B cell (primary cell): ENCODE measurements around the gene COX5B. TPM values are rescaled to one million over a fixed set of nuclear protein-coding genes. Genes with fewer than 3 reads are reported as not detected.

Experiments used
- ATAC-seq: fragments of 200-7000 bp; cut with Tn5 transposase; one replicate; pipeline ENCODE4 v1.10.0; 2021; ENCODE audit warnings: low read depth, mild to moderate bottlenecking, moderate number of reproducible peaks, moderate library complexity
- CTCF ChIA-PET: fragments of 350-600 bp; sonication (Branson Sonifier 250); formaldehyde crosslinking; loops from one replicate; lab custom pipeline; 2021; ENCODE audit warnings: antibody characterized with exemption, inconsistent platforms; lab: Charles Lee
- POLR2A ChIA-PET: fragments of 350-600 bp; sonication (Branson Sonifier 250); formaldehyde crosslinking; loops from one replicate; lab custom pipeline; 2021; ENCODE audit warnings: antibody characterized with exemption; lab: Charles Lee
- DNase-seq: peaks from one replicate; pipeline ENCODE4 v3.0.0; 2013
- H2AFZ ChIP-seq: 2 replicates; pipeline ENCODE4 v1.6.1; 2012; ENCODE audit warnings: mild to moderate bottlenecking, low read depth, low read length; ENCODE audit not compliant: insufficient read depth, poor library complexity, severe bottlenecking
- H3K27ac ChIP-seq, 2 donors: 1 replicate in 1 of 2; 2 replicates in 1 of 2; pipeline ENCODE4 v1.5.1; 2012 to 2013; ENCODE audit warnings: low read length in 2 of 2, mild to moderate bottlenecking in 2 of 2, moderate library complexity in 1 of 2
- H3K27me3 ChIP-seq, 4 experiments: fragments of 200-600 bp in 1 of 4; sonication (generic) in 1 of 4; replicated peaks in 1 of 4; 1 replicate in 2 of 4; 2 replicates in 2 of 4; pipeline versions ENCODE4 v1.6.1 to v1.7.0; 2013 to 2016; ENCODE audit warnings: low read length in 3 of 4, mild to moderate bottlenecking in 2 of 4, mixed read lengths in 1 of 4, moderate library complexity in 1 of 4; ENCODE audit not compliant: insufficient read depth in 4 of 4, control insufficient read depth in 3 of 4; ENCODE audit errors: control extremely low read depth in 1 of 4
- H3K36me3 ChIP-seq, 2 experiments: replicated peaks in 1 of 2; 1 replicate in 1 of 2; 2 replicates in 1 of 2; pipeline versions ENCODE4 v1.6.1 to v1.7.1; 2013; ENCODE audit warnings: low read length in 1 of 2; ENCODE audit not compliant: insufficient read depth in 2 of 2, control insufficient read depth in 1 of 2; ENCODE audit errors: control extremely low read depth in 1 of 2, extremely low read depth in 1 of 2
- H3K4me1 ChIP-seq, 2 donors: fragments of 200-600 bp in 1 of 2; sonication (generic) in 1 of 2; 1 replicate in 1 of 2; 2 replicates in 1 of 2; pipeline versions ENCODE4 v1.5.1 to v1.6.1; 2013 to 2017; ENCODE audit warnings: low read length in 2 of 2; ENCODE audit not compliant: control insufficient read depth in 2 of 2, insufficient read depth in 2 of 2
- H3K4me2 ChIP-seq: replicated peaks from 2 replicates; pipeline ENCODE3; 2012; ENCODE audit warnings: mild to moderate bottlenecking, low read depth, low read length; ENCODE audit not compliant: poor library complexity, severe bottlenecking
- H3K4me3 ChIP-seq, 5 experiments: fragments of 200-600 bp in 1 of 5; sonication (generic) in 1 of 5; 1 replicate in 3 of 5; 2 replicates in 2 of 5; pipeline versions ENCODE4 v1.5.1 to v1.7.0; 2011 to 2016; ENCODE audit warnings: low read length in 4 of 5, mild to moderate bottlenecking in 4 of 5, low read depth in 2 of 5, control low read depth in 1 of 5, moderate library complexity in 1 of 5; ENCODE audit not compliant: insufficient read depth in 1 of 5; ENCODE audit errors: control extremely low read depth in 1 of 5, extremely low read depth in 1 of 5
- H3K79me2 ChIP-seq: fragments of 200-600 bp; sonication (generic); one replicate; pipeline ENCODE4 v1.6.0; 2016; ENCODE audit warnings: low read length; ENCODE audit not compliant: control insufficient read depth, insufficient read depth
- H3K9ac ChIP-seq: fragments of 200-600 bp; sonication (generic); 2 replicates; pipeline ENCODE4 v1.6.1; 2017; ENCODE audit warnings: mild to moderate bottlenecking, low read length, moderate library complexity
- H3K9me3 ChIP-seq, 3 donors: one replicate each; pipeline versions ENCODE4 v1.6.1 to v1.7.1; 2013; ENCODE audit warnings: low read length in 2 of 3; ENCODE audit not compliant: control insufficient read depth in 2 of 3, insufficient read depth in 1 of 3; ENCODE audit errors: control extremely low read depth in 1 of 3
- H4K20me1 ChIP-seq: 2 replicates; pipeline ENCODE4 v1.6.0; 2012; ENCODE audit warnings: mild to moderate bottlenecking, low read length; ENCODE audit not compliant: insufficient read depth, control insufficient read depth, poor library complexity, severe bottlenecking
- H3K27ac Mint-ChIP-seq: one replicate; pipeline ENCODE4 v1.8.0; 2021; ENCODE audit warnings: mixed read lengths
- H3K27me3 Mint-ChIP-seq: one replicate; pipeline ENCODE4 v1.8.0; 2021; ENCODE audit warnings: mixed read lengths
- H3K4me1 Mint-ChIP-seq: one replicate; pipeline ENCODE4 v1.8.0; 2021; ENCODE audit warnings: mixed read lengths
- H3K4me3 Mint-ChIP-seq: one replicate; pipeline ENCODE4 v1.8.0; 2021; ENCODE audit warnings: mixed read lengths
- H3K9me3 Mint-ChIP-seq: one replicate; pipeline ENCODE4 v1.8.0; 2022; ENCODE audit warnings: mixed read lengths; ENCODE audit not compliant: insufficient read depth
- EZH2 ChIP-seq: IDR thresholded peaks from 2 replicates; pipeline ENCODE4 v1.6.1; 2012; ENCODE audit warnings: borderline replicate concordance, low read depth, mild to moderate bottlenecking, moderate library complexity, low read length; ENCODE audit not compliant: insufficient read depth, poor library complexity, severe bottlenecking
- WGBS: methylation state at CpG from one replicate; pipeline ENCODE4 v1.1.5; 2013; ENCODE audit warnings: missing lambda C conversion rate; ENCODE audit not compliant: insufficient coverage; 5-methylcytosine and 5-hydroxymethylcytosine counted together
- intact Hi-C: fragments of 100-400 bp; cut with micrococcal nuclease; formaldehyde crosslinking; loops from one replicate; pipeline ENCODE4 v1.10.0; 2022
- polyA plus RNA-seq: library from polyadenylated mRNA; depleted of rRNA; stranded (reverse); fragments of >200 nt; gene quantifications from 2 replicates; pipeline ENCODE4 v1.2.3, GENCODE V29; 2012
- total RNA-seq, 2 donors: library from RNA; stranded (reverse); fragments of 120-200 nt in 1 of 2; gene quantifications; 1 replicate in 1 of 2; 2 replicates in 1 of 2; pipeline versions ENCODE4 v1.2.3 to v1.2.4, GENCODE V29; 2013 to 2022
- TF ChIP-seq, protein P1 (sequence below): fragments of 200-600 bp; IDR thresholded peaks from one replicate; pipeline ENCODE4 v1.8.0; 2022; ENCODE audit warnings: antibody characterized with exemption, mild to moderate bottlenecking

The COX5B gene
- total and polyA plus RNA-seq, 2 donors (not counting 1 experiment from before 2014, with no cell fraction given): 111 to 164 TPM

DNA sequence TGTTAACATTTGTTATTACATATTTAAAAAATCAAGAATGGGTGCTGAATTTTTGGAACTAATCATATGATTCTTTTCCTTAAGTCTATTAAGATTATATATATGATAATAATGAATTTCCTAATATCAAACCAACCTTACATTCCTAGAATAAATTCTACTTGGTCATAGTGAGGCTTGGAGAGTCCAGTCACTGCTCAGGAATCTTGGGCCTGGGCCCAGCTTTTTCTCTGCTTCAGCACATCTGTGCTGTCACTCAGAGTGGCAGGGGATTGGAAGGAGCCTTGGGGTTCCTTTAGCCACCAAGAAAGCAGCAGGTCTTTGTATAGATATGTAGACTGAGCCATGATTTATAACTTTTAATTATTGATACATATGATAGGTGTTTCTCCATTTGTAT, 47.6 kb downstream of the COX5B start:
- TF ChIP-seq EZH2: no peak
- TF ChIP-seq, protein P1, sequence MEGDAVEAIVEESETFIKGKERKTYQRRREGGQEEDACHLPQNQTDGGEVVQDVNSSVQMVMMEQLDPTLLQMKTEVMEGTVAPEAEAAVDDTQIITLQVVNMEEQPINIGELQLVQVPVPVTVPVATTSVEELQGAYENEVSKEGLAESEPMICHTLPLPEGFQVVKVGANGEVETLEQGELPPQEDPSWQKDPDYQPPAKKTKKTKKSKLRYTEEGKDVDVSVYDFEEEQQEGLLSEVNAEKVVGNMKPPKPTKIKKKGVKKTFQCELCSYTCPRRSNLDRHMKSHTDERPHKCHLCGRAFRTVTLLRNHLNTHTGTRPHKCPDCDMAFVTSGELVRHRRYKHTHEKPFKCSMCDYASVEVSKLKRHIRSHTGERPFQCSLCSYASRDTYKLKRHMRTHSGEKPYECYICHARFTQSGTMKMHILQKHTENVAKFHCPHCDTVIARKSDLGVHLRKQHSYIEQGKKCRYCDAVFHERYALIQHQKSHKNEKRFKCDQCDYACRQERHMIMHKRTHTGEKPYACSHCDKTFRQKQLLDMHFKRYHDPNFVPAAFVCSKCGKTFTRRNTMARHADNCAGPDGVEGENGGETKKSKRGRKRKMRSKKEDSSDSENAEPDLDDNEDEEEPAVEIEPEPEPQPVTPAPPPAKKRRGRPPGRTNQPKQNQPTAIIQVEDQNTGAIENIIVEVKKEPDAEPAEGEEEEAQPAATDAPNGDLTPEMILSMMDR: no peak
- Histone ChIP-seq H3K4me1 (peaks cover 0 to 3% of the 10 kb centered on the region in 2 donors), H3K9ac (no peak overlapping the region), H4K20me1 (no peaks in the 10 kb centered on the region), H3K27me3 (no peaks in the 10 kb centered on the region), H3K9me3 (no peaks in the 10 kb centered on the region), H3K36me3 (no peaks in the 10 kb centered on the region), H3K27ac (no peak overlapping the region), H3K79me2 (no peaks in the 10 kb centered on the region), H2AFZ (no peak overlapping the region), H3K4me2 (no peak overlapping the region), H3K4me3 (no peak overlapping the region)
- peaks cover 8% of the 10 kb centered on the region for H3K4me1 Mint-ChIP-seq
- DNase-seq: no peak
- H3K4me3 Mint-ChIP-seq: no peak overlapping the region
- POLR2A ChIA-PET: no interaction called here
- no peaks in the 10 kb centered on the region for H3K27me3 Mint-ChIP-seq
- CTCF ChIA-PET: no interaction called here
- intact Hi-C loops: no loop called here
- no peaks in the 10 kb centered on the region for H3K9me3 Mint-ChIP-seq
- H3K27ac Mint-ChIP-seq: no peak overlapping the region
- no peak for ATAC-seq

DNA sequence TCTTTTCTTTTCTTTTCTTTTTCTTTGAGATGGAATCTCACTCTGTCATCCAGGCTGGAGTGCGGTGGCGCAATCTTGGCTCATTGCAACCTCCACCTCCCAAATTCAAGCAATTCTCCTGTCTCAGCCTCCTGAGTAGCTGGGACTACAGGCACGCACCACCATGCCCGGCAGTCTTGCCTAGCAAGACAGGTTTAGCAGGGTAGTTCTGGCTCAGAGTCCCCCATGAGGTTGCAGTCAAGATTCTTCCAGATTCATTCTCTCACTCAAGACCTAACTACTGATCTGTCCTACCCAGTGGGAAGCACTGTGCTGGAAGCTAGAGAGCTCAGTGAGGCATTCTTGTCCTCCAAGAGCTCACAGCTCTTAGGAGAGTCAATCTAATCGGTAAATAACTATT, 49.9 kb downstream of the COX5B start:
- 100% methylated on average over 4 of the region's 5 CpGs for WGBS
- Mint-ChIP-seq H3K4me3 (no peak overlapping the region), H3K27me3 (no peaks in the 10 kb centered on the region), H3K4me1 (peaks cover 8% of the 10 kb centered on the region), H3K27ac (no peak overlapping the region), H3K9me3 (no peaks in the 10 kb centered on the region)
- Histone ChIP-seq H3K27ac (no peak overlapping the region), H3K79me2 (no peaks in the 10 kb centered on the region), H3K36me3 (no peaks in the 10 kb centered on the region), H4K20me1 (no peaks in the 10 kb centered on the region), H2AFZ (no peak overlapping the region), H3K4me2 (no peak overlapping the region), H3K9me3 (no peaks in the 10 kb centered on the region), H3K27me3 (no peaks in the 10 kb centered on the region), H3K4me3 (no peak overlapping the region), H3K4me1 (peaks cover 0 to 3% of the 10 kb centered on the region in 2 donors), H3K9ac (no peak overlapping the region)
- ChIA-PET POLR2A (no interaction called here), CTCF (interaction anchor here (0.8 to 7.1 kb wide), 8 partner anchors 9 to 105 kb away, joined by 3 to 164 read pairs (median 4); partner anchors contain the start of genes ACTR1B, ANKRD36B, C2orf92 and COX5B)
- TF ChIP-seq EZH2: no peak
- TF ChIP-seq, protein P1: no peak
- ATAC-seq (no peak), DNase-seq (no peak)
- intact Hi-C loops: no loop called here
